GM12865 (cell line): Measurements from ENCODE around the gene DUSP19.

Experiments
- DNase-seq: peaks from one replicate; pipeline ENCODE4 v3.0.0; 2010; ENCODE audit warnings: low read depth
- H3K4me3 ChIP-seq: 2 replicates; pipeline ENCODE4 v1.5.1; 2011; ENCODE audit warnings: mild to moderate bottlenecking, low read depth, low read length, control low read depth
- TF ChIP-seq, protein P1 (sequence below): IDR thresholded peaks from 2 replicates; pipeline ENCODE4 v1.5.1; 2011; ENCODE audit warnings: low read length, control low read depth, low read depth, inconsistent platforms; ENCODE audit not compliant: insufficient read depth; ENCODE audit errors: missing control alignments

The DUSP19 gene

DNA sequence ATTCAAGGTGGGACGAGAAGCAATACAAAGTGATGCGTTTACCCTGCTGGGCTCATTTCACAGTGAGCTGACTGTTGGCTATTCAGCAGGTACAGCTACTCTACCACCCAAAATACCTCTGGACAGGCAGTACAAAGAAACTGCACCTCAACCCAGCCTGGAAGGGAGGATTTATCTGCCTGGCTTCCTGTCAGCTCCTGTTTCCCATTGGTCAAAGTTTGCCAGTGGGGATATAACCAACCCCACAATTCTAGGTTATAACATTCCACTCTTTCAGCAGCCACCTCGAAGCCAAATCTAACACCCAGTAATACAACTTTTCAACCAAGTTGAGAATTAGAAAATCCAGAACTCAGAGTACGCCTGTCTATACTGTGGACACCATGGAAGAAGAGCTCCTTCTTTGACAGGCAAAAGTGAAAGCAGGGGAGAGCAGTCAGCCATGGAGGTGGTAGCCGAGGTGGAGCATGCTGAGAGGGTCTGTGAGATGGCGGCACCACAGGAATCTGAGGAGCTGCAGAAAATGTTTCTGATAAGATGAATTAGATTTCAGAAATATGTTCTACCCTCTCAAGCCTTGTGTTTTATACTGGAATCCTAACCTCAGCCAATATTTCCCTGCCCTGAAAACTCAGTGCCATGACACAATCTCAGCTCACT lies 10.8 kb downstream of the DUSP19 start:
- TF ChIP-seq, protein P1, sequence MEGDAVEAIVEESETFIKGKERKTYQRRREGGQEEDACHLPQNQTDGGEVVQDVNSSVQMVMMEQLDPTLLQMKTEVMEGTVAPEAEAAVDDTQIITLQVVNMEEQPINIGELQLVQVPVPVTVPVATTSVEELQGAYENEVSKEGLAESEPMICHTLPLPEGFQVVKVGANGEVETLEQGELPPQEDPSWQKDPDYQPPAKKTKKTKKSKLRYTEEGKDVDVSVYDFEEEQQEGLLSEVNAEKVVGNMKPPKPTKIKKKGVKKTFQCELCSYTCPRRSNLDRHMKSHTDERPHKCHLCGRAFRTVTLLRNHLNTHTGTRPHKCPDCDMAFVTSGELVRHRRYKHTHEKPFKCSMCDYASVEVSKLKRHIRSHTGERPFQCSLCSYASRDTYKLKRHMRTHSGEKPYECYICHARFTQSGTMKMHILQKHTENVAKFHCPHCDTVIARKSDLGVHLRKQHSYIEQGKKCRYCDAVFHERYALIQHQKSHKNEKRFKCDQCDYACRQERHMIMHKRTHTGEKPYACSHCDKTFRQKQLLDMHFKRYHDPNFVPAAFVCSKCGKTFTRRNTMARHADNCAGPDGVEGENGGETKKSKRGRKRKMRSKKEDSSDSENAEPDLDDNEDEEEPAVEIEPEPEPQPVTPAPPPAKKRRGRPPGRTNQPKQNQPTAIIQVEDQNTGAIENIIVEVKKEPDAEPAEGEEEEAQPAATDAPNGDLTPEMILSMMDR, result no peak
- peak; percentile 41 for DNase-seq

DNA sequence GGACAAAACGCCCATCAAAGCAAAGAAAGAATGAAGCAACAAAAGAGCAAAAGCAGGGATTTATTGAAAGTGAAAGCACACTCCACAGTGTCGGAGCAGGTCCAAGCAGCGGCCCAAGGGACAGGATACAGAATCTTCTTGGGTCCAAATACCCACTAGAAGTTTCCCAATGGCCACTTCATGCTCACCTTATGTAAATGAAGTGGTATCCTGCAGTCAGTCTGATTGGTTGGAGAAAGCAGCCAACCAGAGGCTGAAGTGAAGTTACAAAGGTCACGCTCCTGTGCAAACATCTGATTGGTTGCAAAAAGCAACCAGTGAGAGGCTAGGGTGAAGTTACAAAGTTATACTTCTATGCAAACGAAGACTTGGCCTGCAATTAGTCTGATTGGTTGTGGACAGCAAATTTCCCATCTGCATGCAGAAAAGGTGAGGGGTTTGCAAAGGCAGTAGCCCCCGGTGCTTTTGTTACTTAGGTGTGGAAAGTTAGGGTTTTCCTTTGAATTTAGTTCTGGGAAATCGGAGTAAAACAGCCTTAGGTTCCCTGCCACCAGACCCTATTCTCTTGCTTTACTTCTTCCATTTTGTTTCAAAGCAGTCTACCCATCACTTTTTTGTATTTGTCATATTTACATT lies 12.9 kb downstream of the DUSP19 start:
- TF ChIP-seq, protein P1, result no peak
- no peak for DNase-seq
- no peak overlapping the region for H3K4me3 ChIP-seq

More for the DNA sequence above, 10.8 kb downstream of the DUSP19 start:
- peak overlapping the region; percentile 45 for H3K4me3 ChIP-seq

DNA sequence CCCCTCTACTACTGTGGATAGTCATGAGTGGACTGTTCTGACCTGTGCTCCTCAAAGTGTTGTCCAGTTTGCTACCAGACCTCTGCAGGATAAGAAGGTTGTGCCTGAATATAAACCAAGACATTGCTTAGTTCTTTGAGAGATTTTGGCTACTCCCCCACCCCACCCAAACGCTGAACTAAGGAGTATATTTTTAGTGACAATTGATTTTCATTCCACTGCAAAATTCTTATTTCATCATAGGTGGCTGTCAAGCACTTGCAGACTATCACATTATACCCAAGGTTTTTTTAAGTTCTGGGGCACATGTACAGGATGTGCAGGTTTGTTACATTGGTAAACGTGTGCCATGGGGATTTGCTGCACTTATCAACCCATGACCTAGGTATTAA lies 13.4 kb downstream of the DUSP19 start:
- H3K4me3 ChIP-seq, result no peak overlapping the region
- TF ChIP-seq, protein P1, result no peak
- no peak for DNase-seq

DNA sequence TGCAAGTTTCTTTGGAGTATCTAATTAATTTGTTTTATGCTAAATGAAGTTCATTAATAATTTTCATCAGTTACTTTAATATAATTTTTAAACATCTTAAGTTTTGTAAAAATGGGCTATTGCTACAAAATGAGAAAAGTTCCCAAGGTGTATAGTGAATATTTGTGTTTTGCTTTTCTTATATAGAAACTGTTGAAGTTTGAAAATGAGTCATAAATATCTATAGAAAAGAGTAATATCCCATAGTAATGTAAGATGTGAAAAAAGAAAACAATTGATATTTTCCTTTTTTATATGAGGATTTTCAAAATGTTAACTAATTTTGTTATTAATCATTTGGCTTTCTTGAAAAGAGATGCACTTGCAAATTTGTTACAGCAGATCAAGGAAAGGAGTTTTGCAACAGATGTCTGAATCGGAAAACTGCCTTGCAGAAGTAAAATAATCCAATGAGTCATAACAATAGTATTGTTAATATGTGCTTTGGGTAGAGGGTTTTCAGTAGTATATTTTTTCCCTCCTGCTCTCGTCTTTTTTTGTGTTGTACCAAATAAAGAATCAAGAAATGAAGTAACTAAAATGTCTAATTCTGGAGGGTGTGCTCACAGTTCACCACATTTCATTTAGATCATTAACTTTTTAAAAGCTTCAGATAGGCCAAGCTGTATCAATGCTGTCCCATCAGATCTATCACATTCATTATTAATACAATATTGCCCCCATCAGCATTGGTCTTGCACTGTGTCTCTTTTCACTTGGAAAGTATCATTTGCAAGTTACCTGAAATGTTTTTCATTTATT lies 15.5 kb downstream of the DUSP19 start:
- TF ChIP-seq, protein P1, result peak; percentile 8
- DNase-seq, result peak; percentile 46
- no peak overlapping the region for H3K4me3 ChIP-seq

DNA sequence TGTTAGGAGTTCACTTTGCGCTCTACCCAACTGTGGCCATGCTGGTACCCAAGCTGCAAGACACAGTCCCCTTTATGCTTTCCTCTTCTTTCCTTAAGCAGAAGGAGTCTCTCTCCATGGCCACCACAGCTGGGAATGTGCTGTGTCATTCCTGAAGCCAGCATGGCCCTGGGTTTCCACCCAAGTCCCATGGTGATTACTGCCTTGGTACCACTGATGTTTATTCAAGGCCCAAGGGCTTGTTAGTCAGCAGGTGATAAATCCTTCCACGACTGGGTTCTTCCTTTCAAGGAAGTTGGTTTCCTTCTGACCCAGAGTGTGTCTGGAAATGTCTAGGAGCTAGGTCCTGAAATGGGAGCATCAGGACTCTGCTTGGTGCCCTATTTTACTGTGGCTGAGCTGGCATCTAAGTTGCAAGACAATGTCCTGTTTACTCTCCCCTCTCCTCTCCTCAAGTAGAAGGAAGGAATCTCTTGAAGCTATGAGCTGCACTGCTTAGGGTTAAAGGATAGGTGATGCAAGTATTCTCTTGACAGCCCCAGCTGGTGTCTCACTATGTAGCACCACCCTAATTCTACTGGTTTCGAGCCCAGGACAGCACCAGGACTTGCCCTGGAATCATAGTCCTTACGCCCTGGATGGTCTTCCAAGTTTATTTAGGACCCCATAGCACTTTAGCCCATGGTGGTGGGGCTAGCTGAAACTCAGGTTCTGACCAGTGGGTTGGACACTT lies 27.0 kb downstream of the DUSP19 start:
- TF ChIP-seq, protein P1, result no peak
- H3K4me3 ChIP-seq, result no peak overlapping the region
- DNase-seq, result no peak

DNA sequence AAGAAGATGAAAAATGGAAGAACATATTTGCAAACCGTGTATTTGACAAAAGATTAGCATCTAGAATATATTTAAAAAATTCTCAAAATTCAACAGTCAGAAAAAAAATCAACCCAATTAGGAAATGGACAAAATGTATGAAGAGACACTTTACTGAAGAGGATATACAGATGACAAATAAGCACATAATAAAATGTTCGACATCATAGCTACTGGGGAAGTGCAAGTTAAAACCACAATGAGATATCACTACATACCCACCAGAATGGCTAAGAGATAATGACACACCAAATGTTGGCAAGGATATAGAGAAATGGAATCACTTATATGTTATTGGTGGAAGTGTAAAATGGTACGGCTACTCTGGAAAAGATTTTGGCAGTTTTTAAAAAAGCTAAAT lies 34.0 kb downstream of the DUSP19 start:
- no peak for DNase-seq
- TF ChIP-seq, protein P1, result no peak
- no peak overlapping the region for H3K4me3 ChIP-seq
